Measurements from ENCODE around the gene AS3MT.

AS3MT gene

DNA sequence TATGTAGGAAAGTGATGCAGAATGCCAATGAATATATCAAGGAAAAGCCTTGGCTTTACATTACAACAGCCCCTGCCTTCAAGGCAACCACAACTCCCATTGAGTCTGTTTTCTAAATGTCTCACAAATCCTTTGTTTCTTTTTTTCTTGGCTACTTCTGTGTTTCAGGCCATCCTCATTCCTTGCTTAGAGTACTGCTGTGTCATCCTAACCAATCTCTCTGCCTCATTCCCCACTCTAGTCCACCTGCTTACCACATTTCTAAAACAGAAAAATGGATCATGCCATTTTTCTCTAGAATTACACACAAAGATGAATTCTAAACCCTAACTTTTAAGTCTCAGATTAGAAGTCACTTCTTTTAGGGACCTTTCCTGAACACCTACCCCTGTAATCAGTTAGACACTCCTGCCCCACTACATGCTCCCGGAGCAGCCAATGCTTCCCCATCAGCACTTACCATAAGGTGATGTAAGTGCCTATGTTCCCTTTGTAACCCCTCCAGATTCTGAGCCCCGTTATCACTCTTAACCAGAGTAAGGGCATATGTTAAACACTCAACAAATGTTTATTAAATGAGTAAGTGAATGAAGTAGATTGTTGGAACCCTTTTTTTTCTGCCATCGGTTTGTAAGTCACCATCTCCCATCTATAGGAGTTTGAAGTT is 12.4 kb upstream of the AS3MT start:
- no peak for DNase-seq

DNA sequence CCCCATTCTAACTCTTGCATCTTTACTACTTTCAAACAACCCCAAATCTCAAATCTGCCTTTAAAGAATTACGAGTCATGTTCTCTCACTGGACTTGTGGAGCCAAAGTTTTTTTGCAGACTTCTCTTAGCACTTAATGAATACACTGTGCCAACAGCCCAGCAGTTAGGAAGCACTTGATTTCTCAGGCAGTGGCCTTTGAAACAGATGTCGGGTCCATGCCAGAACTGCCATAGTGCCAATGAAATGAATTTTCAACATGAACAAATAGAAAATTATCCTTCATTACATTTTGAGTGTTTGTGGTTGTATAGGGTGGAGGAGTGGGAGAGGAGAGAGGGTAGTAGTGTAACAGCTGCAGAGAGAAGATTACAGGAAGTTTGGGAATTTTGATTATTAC is 9.4 kb upstream of the AS3MT start:
- no peak for DNase-seq

DNA sequence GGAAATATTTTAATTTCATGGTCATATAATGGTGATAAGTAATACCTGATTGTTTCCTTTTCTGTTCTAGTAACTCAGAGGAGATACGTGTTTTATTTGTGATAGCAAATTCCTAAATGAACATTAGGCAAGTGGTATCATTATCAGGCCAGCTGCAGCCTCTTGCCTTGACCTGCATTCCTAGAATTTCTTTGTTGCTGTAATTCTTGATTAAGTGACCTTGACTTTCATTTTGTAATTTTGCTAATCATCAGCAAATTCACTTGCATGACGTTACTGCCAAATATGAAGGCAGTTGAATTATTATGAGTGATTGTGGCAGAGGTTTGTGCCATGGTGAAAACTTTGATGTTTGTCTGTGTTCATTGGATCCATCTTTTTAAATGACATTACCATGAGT is 5.6 kb upstream of the AS3MT start:
- DNase-seq = no peak

DNA sequence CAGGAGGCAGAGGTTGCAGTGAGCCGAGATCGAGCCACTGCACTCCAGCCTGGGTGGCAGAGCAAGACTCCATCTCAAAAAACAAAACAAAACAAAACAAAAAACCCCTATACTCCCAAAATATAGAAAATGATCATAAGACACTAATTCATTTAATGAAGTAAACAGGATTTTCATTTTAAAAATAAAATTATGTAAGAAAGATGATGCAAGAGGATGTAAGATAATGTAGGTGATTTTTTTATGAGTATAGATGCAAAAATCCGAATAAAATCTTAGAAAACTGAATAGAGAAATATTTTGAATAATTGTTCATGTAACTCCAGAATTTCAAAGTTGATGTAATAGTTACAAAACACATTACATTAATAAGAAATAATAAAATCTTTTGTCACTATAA is 3.6 kb upstream of the AS3MT start:
- DNase-seq = no peak

DNA sequence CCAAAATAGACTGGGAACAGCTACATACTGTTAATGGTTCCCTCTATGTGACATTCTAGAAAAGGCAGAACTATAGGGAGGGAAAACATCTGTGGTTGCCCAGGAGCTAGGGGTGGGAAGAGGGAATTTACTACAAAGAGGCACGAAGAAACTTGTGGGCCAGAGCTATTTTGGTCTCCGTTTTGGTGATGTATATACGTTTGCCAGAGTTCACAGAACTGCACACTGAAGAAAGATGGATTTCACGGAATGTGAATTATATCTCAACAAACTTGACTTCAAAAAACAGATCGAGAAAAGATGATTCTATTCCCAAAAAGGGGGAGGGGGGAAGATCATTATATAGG is 386 bp upstream of the AS3MT start:
- DNase-seq = no peak

DNA sequence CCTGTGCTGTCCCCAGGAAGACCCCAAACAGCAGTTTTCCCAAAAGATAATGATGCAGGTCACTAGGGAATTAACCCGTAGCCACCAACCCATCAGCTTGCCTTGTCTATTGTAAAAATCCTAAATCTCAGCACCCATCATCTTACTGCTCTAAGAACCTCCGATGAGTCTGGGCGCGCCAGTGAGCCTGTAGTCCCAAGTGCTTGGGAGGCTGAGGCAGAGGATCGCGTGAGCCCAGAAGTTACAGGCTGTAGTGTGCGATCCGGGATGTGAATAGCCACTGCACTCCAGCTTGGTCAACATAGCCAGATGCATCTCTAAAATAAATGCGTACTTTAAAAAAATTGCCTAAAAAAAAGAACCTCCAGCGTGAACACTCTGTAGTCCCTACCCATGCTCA is 951 bp downstream of the AS3MT start:
- no peak for DNase-seq

DNA sequence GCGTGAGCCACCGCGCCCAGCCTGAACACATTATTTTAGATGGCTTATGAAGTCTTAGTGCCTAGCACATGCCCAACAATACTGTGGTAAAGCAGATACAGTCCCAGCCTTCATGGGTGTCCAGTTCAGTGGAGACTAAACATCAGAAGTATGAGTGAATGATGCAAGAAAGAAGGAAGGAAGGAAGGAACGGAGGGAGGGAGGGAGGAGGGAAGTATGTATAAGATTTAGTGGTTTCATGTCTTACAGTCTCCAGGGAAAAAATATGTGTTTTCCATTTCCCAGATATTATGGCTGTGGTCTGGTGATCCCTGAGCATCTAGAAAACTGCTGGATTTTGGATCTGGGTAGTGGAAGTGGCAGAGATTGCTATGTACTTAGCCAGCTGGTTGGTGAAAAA is 2.9 kb downstream of the AS3MT start:
- DNase-seq = no peak

DNA sequence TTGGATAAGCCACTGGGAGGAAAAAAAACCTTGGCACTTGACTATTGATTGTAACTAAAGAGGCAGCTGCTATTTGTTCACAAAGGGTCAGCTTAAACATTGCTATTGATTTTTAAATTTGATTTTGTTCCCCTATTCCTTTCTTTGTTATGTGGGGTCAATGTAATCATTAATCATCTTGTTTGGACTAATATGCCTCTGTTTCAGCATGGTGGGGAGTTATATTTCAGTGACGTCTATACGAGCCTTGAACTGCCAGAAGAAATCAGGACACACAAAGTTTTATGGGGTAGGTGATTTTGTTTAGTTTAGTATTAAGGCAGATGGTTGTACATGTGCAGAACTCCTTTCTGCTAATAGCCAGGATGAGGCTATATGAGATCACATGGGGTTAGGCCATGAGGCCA is 7.5 kb downstream of the AS3MT start:
- no peak for DNase-seq

DNA sequence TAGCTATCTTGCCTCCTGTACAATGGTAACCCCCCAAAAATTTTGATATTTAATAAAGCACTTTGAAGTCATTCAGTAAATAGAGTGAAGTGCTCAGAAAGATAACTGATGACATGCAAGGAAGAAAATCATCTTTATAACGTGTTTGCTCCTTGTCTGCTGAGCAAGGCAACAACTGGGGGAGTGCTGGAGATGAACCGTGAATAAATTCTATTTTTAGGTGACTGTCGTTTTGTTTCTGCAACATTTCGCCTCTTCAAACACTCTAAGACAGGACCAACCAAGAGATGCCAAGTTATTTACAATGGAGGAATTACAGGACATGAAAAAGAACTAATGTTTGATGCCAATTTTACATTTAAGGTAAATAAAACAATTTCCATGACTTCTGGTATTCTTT is 9.4 kb downstream of the AS3MT start:
- DNase-seq = no peak

DNA sequence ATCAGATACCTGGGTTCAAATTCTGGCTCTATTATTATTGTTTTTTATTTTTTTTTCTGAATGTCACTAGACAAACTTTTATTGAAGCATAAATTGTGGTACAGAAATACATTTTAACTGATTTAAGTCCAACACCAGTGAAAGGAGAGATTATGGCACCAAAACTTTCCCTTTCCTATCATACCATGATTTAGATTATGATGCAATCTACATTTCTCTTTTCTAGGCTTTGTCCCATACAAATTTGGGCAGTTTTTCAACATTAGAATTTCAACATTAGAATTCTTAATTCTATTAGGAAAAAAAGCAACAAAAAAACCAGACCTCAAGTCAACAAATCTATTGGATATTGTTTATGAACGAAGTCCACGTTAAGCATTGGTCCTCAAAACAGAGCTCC is 11.0 kb downstream of the AS3MT start:
- no peak for DNase-seq

DNA sequence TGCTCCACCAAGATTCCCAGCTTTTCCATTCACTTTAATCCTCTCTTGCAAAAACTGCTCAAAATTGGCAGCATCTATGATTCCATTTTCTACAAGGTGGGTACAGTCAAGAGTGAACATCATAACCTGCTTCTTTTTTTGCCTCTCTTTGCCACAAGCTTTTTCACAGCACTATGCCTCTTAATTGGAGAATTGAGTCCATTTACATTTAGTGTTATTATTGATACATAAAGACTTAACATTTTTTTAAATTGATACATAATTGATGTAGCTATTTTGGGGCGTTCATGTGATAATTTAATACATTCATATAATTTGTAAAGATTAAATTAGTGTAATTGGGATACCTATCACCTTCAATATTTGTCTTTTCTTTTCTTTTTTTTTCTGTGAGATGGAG is 18.8 kb downstream of the AS3MT start:
- no peak for DNase-seq

DNA sequence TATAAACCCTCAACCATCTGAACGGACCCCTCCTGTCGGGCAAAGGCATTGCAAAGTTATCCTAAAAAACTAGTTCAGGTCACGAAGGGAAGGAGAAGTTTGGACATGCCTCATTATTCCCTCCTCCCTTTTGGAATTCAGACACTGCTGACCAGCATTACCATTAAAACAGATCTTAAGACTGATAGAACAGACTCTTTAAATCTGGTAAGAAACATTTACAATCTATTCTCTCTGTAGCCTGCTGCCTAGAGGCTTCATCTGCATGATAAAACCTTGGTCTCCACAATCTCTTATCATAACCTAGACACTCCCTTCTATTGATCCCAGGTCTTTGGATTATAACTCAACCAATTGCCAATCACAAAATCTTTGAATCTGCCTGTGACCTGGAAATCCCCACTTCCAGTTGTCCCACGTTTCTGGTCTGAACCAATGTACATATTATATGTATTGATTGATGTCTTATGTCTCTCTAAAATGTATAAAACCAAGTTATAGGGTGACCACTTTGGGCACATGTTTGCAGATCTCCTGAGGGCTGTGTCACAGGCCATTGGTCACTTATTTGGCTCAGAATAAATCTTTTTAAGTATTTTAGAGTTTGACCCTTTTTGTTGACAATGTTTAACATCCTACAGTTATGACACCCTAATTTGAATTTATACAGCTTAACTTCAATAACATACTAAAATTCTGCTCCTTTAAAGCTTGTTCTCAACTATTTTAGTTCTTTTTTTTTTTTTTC is 25.4 kb downstream of the AS3MT start:
- no peak for DNase-seq

DNA sequence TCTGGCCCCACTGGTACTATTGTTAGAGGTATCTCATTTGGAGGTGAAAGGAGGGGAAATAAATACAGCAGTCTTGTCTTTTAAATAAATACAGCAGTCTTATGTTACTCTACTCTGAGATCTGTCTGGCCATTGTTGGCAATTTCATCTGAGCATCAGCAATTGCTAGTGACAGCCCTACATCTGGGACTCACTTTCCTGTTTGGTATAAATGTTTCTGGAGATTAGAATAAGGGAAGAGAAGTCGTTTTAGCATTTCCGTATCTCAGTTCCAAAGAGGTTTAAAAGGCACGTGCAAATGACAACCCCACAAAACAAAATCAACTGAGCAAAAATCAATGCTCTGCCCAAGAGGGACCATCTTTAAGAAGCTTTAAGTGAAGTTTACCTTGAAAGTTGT is 30.7 kb downstream of the AS3MT start:
- no peak for DNase-seq

DNA sequence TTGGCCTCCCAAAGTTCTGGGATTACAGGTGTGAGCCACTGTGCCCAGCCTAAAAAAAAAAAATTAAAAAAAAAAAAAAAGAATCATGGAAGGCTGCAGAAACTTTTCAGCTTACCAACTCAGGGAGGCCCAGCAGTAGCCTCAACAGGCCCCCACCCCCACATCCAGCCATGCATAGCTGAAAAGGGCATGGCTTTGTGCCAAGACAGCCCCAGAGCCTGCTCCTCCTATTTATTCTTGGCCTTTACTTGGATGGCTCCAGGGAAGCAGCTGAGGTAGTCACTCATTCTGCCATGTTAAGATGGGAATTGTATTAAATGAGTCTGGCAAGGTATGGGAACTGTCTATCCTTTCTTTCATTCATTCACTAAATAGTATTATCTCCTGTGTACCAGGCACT is 35.1 kb downstream of the AS3MT start:
- no peak for DNase-seq

DNA sequence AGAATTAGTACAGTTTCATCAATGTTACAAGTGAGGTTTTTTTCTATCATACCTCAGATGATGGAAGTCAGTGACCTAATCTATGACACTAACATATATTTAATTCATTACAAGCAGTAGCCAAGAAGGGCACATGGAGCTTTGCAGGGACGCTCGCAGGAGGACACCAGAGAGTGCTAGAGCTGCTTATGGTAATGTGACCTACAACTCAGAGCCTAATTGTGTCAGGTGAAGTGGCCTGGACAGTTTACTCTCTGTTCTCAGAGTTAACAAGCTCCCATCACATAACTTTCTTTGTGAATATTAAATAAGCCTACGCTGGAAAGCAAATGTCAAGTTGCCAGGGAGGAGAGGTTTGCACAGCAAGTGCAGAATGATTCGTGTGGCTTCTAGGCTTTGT is 37.2 kb downstream of the AS3MT start:
- DNase-seq = no peak

DNA sequence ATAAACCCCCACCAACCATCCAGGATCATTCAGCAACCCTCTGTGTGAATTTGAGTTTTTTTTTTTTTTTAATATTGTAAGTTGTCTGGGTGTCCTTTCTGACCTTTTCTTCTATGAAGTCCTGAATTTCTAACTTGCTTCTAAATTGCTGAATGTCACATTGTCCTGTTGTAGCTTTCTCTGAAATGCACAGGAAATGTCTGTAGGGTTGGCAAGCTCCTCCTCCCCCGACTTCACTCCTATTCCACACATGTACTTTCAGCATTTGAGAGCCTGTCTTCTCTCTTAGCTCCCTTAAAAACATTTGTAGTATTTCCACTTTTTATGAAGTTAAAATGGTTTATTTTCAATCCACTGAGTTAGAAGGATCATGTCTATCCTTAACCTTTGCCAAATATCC is 45.5 kb downstream of the AS3MT start:
- no peak for DNase-seq

DNA sequence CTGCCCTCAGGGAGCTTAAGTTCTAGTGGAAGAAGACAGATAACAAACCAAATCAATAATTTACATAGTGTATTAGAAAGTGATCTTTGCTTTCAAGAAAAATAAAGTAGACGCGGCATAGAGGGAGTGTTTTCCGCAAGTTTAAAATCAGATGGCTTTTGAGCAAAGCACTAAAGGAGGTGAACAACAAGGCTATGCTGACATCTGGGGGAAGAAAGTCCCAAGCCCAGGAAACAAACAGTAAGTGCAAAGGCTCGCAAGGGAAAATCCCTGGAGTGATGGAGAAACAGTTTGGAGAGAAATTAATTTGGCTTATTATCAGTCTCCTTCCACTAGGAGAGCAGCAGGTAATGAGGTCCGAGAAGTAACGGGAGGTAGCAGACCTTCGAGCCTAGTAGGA is 46.9 kb downstream of the AS3MT start:
- no peak for DNase-seq

DNA sequence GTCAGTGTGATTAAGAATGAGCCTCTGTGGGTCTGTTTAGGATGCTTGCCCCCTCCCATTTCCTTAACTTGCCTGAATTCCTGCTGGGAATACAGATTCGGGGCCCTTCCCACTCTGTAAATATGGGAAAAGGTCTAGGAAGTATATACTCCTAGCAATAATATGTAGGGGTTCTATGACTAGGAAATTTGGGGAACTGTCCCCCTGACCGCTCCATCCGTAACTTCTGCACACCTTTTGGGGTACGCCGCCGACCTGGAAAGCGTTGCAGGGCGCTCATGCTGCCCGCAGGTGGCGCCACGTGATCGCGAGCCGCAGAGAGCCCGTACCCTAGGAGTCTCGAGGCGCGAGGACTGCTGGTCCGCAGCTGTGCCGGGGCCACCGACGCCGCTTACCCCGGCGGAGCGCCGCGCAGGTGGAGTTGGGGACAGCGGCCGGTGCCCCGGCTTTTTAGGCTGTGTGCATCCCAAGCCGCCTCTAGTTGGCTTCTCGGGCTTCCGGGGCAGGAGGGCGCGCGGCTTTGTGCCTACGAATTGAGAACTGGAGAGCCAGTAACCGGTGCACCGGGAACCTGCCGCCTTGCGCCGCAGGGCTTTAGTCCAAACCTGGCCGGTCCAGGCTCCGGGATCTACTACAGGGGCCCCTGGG is 48.2 kb downstream of the AS3MT start:
- peak; percentile 75 for DNase-seq

DNA sequence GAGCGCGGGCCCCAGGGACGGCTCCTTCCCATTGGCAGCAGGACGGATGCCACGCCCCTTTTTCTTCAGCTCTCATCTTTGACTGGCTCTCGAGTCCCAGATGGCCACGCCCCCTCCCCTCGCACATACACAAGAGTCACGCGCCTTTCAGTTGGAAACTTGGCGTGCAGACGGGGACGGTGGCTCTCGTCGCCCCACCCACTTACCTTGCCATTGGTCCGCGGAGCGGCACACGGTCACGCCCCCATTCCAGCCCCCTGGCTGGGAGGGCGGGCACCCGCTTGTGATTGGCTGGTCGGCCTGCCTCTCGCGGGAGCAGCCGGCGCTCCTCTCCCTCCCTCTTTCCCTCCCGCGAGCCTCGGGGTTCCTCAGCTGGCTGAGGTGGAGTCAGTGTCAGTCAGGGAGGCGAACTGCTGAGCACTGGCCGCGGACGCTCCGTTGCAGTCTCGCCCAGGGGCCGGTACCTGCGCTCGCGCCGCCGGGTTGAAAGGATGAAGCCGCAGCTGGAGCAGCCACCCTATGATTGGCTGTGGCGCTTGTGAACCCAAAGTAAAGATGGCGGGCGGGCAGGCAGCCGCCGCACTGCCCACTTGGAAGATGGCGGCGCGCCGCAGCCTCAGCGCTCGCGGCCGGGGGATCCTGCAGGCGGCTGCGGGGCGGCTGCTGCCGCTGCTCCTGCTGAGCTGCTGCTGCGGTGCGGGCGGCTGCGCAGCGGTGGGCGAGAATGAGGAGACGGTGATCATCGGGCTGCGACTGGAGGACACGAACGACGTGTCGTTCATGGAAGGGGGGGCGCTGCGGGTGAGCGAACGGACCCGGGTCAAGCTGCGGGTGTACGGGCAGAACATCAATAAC is 48.9 kb downstream of the AS3MT start, which contains the start of gene CNNM2:
TSS of gene CNNM2 (plus strand) at position 333 of the 855 bp plus-strand sequence. CDS start at position 520, 187 bp downstream.
- peak; percentile 99 for DNase-seq

DNA sequence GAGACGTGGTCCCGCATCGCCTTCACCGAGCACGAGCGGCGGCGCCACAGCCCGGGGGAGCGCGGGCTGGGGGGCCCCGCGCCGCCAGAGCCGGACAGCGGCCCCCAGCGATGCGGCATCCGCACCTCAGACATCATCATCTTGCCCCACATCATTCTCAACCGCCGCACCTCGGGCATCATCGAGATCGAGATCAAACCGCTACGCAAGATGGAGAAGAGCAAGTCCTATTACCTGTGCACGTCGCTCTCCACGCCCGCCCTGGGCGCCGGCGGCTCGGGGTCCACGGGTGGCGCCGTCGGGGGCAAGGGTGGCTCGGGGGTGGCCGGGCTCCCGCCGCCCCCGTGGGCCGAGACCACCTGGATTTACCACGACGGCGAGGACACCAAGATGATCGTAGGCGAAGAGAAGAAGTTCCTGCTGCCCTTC is 49.6 kb downstream of the AS3MT start:
- peak; percentile 14 for DNase-seq

DNA sequence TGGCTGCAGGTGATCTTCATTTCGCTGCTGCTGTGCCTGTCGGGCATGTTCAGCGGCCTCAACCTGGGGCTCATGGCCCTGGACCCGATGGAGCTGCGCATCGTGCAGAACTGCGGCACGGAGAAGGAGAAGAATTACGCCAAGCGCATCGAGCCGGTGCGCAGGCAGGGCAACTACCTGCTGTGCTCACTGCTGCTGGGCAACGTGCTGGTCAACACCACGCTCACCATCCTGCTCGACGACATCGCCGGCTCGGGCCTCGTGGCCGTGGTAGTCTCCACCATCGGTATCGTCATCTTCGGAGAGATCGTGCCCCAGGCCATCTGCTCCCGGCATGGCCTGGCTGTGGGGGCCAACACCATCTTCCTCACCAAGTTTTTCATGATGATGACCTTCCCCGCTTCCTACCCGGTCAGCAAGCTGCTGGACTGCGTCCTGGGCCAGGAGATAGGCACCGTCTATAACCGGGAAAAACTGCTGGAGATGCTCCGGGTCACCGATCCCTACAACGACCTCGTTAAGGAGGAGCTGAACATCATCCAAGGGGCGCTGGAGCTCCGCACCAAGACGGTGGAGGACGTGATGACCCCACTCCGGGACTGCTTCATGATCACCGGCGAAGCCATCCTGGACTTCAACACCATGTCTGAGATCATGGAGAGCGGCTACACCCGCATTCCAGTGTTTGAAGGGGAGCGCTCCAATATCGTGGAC is 50.1 kb downstream of the AS3MT start:
- DNase-seq = no peak

DNA sequence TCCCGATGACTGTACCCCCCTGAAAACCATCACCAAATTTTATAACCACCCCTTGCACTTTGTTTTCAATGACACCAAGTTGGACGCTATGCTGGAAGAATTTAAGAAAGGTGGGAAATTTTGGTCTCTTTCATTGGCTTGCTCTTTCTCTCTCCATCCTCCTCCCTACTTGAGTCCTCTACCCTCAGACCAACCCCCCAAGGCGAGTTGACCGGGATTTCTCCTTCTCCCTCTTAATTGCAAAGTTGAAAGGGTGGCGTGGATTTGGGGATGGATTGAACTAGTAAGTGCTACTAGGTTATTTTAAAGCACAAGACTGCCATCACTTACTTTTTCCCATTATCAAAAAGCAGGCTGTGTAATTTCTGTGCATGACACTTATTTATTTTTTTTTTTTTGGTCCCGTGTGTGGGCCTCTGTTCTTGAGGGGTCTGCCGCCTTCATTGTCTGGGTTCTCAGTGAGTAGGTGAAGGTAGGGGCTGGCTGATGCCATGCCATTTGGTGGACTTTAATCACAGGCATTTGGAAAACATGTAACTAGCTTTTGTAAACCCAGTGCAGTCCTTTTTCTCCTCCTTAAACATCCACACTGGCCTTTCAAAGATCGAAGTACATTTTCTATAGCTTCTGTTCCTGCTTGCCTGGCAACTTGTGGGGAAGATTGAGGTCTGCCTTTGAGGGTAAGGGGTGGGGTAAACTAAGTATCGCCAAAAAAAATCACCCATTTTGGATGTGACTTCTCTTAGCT is 50.9 kb downstream of the AS3MT start:
- DNase-seq = no peak
